ENCODE results near the gene SIAH3.

SIAH3 gene

DNA sequence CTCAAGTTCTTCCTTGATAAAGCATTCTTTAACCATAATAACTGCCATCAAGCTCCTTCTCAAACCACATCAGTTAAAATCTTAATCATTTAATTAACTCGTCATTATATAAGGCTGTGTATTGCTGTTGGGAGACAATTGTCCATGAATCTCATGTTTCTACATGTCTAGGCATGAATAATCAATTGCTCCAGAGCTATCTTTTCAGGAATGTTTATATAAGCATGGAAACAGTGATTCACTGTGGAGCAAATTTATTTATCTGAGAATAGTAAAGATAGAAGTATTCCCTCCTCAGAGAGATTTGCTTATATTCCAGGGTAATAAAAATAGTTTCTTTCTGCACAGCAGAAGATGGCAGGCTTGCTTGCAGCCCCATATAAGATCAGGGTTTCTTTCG, 78.3 kb downstream of the SIAH3 start:
- H3K4me2 ChIP-seq (ENCODE audit: insufficient read depth, low read length) = no peak overlapping the region
- no peaks in the 10 kb centered on the region for H3K9me3 ChIP-seq (ENCODE audit: insufficient read depth, low read length, severe bottlenecking)
- DNase-seq = no peak
- no peaks in the 10 kb centered on the region for H3K36me3 ChIP-seq (ENCODE audit: insufficient read depth, low read length)
- H3K27me3 ChIP-seq (ENCODE audit: insufficient read depth, low read length, poor library complexity) = peaks cover 19% of the 10 kb centered on the region
- no peaks in the 10 kb centered on the region for H3K4me1 ChIP-seq (ENCODE audit: insufficient read depth, low read length)
- ATAC-seq (ENCODE audit: insufficient read depth, low read depth) = no peak
- H3K79me2 ChIP-seq (ENCODE audit: insufficient read depth, low read length) = no peaks in the 10 kb centered on the region
- H4K20me1 ChIP-seq (ENCODE audit: insufficient read depth, low read length) = no peaks in the 10 kb centered on the region
- no peak overlapping the region for H3K4me3 ChIP-seq (ENCODE audit: low read depth in 1 of 2, low read length in 2 of 2)
- H3K9ac ChIP-seq (ENCODE audit: low read depth, low read length) = no peak overlapping the region
- no peak for TF ChIP-seq EZH2 (IDR thresholded peaks at IDR 0.05; ENCODE audit: borderline replicate concordance, low read depth, low read length, severe bottlenecking)
- TF ChIP-seq, protein P1, sequence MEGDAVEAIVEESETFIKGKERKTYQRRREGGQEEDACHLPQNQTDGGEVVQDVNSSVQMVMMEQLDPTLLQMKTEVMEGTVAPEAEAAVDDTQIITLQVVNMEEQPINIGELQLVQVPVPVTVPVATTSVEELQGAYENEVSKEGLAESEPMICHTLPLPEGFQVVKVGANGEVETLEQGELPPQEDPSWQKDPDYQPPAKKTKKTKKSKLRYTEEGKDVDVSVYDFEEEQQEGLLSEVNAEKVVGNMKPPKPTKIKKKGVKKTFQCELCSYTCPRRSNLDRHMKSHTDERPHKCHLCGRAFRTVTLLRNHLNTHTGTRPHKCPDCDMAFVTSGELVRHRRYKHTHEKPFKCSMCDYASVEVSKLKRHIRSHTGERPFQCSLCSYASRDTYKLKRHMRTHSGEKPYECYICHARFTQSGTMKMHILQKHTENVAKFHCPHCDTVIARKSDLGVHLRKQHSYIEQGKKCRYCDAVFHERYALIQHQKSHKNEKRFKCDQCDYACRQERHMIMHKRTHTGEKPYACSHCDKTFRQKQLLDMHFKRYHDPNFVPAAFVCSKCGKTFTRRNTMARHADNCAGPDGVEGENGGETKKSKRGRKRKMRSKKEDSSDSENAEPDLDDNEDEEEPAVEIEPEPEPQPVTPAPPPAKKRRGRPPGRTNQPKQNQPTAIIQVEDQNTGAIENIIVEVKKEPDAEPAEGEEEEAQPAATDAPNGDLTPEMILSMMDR (IDR thresholded peaks at IDR 0.05; ENCODE audit: borderline replicate concordance, extremely low read depth, low read length, poor library complexity, severe bottlenecking) = no peak
- no peak overlapping the region for H3K27ac ChIP-seq (ENCODE audit: low read length)
- H2AFZ ChIP-seq (ENCODE audit: low read depth, low read length) = no peak overlapping the region

DNA sequence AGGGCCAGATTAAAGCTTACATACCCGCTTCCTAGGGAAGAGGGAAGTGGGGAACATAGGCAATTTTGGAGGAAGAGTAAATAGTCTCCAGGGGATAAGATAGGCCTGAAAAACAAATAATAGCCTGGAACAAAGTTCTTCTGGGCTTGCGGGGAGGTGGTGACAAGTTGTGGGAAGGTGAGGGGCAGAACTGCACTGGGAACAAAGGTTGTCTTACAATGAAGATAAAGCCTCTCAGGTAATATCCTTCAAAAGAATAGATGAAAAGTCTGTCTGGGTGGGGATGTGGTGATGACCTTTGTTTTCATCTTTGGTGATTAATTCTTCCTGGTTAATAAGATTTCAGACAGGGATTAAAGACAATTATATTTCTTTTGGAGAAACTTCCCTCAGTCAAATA, 80.7 kb downstream of the SIAH3 start:
- TF ChIP-seq, protein P1 (IDR thresholded peaks at IDR 0.05; ENCODE audit: borderline replicate concordance, extremely low read depth, low read length, poor library complexity, severe bottlenecking) = no peak
- TF ChIP-seq EZH2 (IDR thresholded peaks at IDR 0.05; ENCODE audit: borderline replicate concordance, low read depth, low read length, severe bottlenecking) = no peak
- Histone ChIP-seq H3K27ac (ENCODE audit: low read length) (no peak overlapping the region), H3K9ac (ENCODE audit: low read depth, low read length) (no peak overlapping the region), H4K20me1 (ENCODE audit: insufficient read depth, low read length) (no peaks in the 10 kb centered on the region), H2AFZ (ENCODE audit: low read depth, low read length) (no peak overlapping the region), H3K79me2 (ENCODE audit: insufficient read depth, low read length) (no peaks in the 10 kb centered on the region), H3K27me3 (ENCODE audit: insufficient read depth, low read length, poor library complexity) (peaks cover 14% of the 10 kb centered on the region), H3K36me3 (ENCODE audit: insufficient read depth, low read length) (no peaks in the 10 kb centered on the region), H3K4me3 (ENCODE audit: low read depth in 1 of 2, low read length in 2 of 2) (no peak overlapping the region), H3K9me3 (ENCODE audit: insufficient read depth, low read length, severe bottlenecking) (no peaks in the 10 kb centered on the region), H3K4me2 (ENCODE audit: insufficient read depth, low read length) (no peak overlapping the region), H3K4me1 (ENCODE audit: insufficient read depth, low read length) (no peaks in the 10 kb centered on the region)
- DNase-seq (no peak), ATAC-seq (ENCODE audit: insufficient read depth, low read depth) (no peak)

DNA sequence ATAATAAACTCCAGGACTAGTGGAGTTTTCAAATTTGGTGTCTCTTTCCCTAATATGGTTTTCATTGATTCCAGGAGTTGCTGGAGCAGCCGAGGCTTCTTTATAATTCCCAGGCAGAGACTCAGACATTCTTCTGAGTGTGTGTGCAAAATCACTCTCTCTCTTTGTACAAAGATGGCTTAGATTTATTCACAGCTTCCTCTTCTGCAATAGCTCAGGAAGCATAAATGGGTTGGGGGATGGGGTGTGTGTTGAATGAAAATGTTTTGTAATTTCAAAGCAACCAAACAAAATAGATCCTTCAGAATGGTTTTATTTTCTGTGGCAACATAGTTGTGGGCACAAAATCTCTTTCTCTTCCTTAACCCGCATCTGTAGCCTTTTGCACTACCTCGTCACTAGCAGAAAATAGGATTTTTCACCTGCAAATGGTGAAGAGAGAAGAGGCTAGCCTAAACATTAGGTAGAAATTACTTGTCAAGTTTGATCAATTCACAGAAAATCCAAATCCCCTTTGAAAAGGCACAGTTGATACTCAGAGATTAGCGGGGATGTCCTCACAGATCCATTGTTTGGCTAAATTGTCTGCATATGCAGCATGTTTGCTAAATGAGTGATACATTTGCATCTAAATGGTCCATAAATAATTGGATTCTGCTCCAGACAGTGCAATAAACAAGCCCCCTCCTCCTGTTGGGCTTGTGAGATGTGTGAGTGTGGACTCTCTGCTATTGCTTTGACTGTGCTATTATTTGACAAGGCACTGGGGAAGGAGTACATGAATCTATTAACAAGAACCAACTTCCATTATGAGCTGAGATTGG, 82.7 kb downstream of the SIAH3 start:
- no peak for DNase-seq
- H2AFZ ChIP-seq (ENCODE audit: low read depth, low read length) = no peak overlapping the region
- H3K9me3 ChIP-seq (ENCODE audit: insufficient read depth, low read length, severe bottlenecking) = no peaks in the 10 kb centered on the region
- H3K4me3 ChIP-seq (ENCODE audit: low read depth in 1 of 2, low read length in 2 of 2) = no peak overlapping the region
- H3K79me2 ChIP-seq (ENCODE audit: insufficient read depth, low read length) = no peaks in the 10 kb centered on the region
- TF ChIP-seq, protein P1 (IDR thresholded peaks at IDR 0.05; ENCODE audit: borderline replicate concordance, extremely low read depth, low read length, poor library complexity, severe bottlenecking) = no peak
- no peak for TF ChIP-seq EZH2 (IDR thresholded peaks at IDR 0.05; ENCODE audit: borderline replicate concordance, low read depth, low read length, severe bottlenecking)
- H4K20me1 ChIP-seq (ENCODE audit: insufficient read depth, low read length) = no peaks in the 10 kb centered on the region
- no peak overlapping the region for H3K4me2 ChIP-seq (ENCODE audit: insufficient read depth, low read length)
- H3K27ac ChIP-seq (ENCODE audit: low read length) = no peak overlapping the region
- no peaks in the 10 kb centered on the region for H3K4me1 ChIP-seq (ENCODE audit: insufficient read depth, low read length)
- peaks cover 18% of the 10 kb centered on the region for H3K27me3 ChIP-seq (ENCODE audit: insufficient read depth, low read length, poor library complexity)
- H3K36me3 ChIP-seq (ENCODE audit: insufficient read depth, low read length) = no peaks in the 10 kb centered on the region
- H3K9ac ChIP-seq (ENCODE audit: low read depth, low read length) = no peak overlapping the region
- no peak for ATAC-seq (ENCODE audit: insufficient read depth, low read depth)

All from DND-41 (cell line).